DMS153 treated with DMSO at 0.1 percent for 48 hours (cell line): ENCODE data around the gene PLA2G4F.

Experiments
- DNase-seq: peaks from one replicate; lab custom pipeline; 2025; ENCODE audit not compliant: unreplicated experiment; lab: John Stamatoyannopoulos, UW

Gene PLA2G4F

DNA sequence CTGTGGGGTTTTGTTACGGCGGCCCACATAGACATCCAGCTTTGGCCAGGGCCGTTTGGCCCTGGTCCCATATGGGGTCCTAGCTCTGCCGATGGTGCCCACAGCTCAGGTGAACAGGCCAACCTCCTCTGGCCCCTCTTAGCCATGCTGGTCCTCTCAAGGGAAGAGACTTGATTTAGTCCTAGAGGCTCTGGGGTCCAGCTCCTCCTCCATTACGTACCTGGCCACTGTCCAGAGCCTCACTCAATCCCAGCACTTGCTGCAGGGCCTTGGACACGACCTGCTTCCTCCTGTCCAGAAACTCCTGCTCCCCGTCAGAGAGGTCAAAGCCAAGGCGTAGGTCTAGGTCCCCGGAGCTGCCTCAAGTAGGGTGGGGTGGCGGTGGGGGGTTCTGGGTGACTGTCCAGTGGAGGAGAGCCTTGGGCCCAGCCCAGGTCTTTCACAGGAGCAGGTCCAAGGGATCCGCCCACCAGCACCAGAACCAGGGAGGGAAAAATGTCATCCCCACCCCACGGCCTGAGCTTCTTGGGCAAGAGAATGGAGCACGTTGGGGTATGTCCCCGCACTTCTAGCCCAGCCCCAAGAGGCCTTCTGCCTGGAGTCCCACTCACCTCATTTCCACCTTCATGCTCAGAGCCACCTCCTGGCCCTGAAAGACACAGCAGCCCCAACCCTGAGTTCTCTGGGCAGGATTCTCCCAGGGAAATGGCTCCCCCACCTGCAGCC lies 6.8 kb downstream of the PLA2G4F start:
- no peak for DNase-seq

DNA sequence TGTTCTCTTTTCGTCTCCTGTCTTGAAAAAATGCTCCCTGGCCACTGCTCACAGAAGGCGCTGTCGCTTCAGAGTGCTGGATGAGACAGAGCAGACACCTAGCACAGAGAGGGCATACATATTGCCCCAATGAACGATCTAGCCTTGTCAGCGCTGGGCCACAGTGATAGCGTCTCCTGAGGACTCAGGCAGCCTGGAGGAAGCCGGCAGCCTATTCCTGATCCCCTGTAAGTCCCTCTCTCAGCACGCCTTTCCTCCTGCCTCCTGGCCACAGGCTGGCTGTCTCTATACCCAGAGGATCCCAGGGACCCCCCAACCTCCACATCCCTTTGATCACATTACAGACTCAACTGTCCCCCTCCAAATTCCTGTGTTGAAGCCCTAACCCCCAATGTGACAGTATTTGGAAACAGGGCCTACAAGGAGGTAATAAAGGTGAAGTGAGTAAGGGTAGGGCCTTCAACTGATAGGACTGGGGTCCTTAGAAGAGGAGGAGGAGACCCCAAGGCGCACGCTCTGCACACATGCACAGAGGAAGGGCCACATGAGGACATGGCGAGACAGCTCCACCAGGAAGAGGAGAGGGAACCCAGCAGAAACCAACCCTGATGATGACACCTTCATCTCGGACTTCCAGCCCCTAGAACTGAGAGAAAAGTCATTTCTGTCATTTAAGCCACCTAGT lies 7.5 kb downstream of the PLA2G4F start:
- no peak for DNase-seq

DNA sequence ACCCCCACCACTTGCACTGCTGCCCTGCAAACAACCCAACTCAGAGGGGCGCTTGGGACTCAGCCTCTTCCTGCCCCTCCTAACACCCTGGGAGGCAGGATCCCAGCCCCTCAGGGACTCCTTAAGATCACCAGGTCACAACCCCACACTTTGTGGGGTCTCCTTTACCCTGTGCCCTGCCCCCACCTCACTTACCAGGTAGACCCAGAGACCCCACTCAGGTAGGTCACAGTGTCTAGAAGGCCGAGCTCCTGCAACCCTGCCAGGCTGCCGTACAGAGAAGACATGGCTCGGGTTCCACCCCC lies 9.1 kb downstream of the PLA2G4F start:
- DNase-seq: no peak

DNA sequence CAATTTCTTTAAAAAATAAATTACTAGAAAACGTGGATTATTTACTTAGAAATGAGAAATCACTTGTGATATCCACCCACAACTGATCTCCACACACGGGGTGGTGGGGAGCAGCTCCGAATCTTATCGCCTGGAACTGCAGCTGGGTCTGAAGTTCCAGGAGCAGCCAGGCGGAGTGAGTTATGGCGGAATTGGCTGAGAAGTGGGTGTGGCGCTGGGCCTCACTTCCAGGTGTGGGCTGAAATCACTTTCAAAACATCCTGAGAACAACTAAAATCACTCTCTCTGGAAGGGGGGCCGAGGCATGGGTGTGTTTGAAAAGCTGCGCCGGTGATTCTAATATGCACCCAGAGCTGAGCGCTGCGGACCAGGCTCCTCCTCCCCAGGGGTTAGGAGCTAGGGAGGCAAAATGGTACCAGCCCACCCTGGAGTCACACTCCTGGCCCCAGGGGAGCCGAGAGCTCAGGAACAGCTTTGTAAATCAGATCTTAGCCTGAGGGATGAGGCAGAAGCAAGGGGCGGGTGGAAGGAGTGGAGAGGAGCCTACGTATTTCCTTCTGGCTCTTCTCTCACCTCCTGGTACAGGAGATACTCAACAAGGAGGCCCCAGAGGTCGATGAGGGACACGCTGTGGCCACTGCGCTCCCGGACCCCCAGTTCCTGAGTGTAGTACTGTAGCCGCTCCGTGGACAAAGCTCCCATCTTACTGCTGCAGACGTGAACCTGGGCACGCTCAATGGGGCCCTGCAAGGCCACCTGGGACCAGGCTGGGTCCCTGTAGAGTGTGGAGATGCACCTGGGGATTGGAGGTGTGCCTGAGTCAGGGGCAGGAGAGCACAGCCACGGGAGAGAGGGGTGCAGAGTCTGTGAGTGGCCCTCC lies 9.6 kb downstream of the PLA2G4F start:
- no peak for DNase-seq

DNA sequence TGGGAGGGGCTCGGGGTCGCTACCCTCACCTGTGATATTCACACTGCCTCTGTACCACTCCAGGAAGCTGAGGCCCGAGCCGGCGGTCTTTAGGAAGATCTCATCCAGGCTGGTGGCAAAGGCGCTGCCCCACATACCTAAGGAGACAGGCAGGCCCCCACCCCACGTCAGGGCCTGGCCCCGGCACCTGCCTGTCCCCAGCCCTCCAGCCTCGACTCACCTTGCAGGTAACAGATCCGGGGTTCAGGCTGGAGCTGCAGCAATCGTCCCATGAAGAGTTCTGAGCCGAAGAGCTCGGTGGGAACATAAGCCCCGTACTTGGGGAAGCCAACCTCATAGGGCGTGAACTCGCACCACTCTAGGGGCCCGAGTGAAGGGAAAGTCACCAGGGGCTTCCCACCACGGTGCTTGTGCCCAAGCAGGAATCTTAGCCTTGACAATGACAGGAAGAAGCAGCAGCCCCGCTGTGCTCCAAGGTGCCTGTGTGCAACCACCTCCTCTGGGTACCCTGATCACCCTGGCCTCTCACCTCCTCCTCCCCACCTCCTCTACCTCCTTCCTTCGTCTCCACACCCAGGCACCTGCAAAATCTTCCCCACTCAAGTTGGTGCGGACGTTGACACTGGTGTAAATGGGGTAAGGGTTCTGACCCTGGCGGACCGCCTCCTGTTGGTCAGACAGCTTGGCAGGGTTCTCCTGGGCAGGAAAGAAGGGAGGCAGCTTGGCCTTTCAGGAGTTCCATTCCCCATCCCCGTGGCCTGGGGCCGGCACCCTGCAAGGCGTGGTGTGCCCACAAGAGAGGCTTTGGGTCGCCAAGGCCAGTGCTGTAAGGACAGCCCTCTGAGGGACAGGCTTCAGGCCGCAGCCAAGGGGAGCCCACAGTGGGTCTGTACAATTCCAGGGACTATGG lies 10.6 kb downstream of the PLA2G4F start:
- DNase-seq: no peak

DNA sequence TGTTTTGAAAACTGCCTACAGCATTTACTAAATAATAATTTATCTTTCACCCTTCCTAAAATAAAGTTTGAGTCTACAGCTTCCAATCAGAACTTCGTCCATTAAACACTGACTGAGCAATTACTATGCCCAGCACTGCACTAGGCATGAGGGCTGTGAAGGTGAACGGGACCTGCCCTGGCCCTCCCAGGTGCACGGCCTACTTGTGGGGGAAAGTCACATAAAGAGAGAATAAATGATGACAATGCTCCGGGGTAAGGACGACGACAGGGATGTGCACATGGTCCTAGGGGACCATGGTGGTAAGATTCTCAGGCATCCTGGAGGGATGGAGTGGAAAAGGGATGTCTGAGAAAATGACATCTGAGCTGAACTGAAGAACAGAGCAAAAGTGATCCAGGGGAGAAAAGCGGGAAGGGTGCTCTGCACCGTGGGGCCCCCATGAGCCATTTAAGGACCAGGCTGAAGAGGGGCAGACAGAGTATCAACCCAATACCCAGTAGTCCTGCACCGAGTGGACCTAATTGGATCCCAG lies 11.5 kb downstream of the PLA2G4F start:
- no peak for DNase-seq

DNA sequence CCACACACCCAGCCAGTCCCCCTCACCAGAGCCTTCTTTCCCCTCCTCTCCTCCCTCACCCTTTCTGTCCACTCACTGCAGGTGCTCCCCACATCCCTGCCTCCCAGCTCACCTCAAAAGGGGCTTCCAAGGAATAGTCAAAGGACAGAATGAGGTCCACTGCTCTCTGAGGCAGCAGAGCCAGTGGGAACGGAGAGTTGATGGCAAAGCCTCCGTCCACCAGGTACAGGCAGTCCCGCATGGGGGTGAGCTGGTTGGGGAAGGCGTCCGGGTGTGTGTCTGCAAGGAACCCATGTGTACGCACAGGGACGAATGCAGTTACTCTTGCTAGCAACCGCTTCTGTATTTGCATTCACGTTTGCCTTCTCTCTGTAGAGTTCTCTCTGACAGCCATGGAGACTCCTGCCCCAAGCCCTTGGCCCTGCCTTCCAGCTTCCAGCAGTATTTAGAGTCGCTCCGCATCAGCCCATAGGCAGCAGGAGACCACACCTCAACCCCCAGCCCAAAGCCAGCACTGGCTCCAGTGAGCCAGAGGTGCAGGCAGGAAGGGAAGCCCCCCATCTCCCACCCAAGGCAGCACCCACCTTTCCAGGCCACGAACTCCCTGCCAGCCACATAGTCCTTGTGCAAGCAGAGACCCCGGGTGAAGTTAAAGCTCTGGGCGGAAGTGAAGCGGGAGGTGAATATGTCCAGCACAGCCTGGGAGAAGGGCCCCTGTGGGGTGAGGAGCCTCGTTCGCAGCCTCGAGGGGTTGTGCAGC lies 12.4 kb downstream of the PLA2G4F start:
- DNase-seq: no peak

DNA sequence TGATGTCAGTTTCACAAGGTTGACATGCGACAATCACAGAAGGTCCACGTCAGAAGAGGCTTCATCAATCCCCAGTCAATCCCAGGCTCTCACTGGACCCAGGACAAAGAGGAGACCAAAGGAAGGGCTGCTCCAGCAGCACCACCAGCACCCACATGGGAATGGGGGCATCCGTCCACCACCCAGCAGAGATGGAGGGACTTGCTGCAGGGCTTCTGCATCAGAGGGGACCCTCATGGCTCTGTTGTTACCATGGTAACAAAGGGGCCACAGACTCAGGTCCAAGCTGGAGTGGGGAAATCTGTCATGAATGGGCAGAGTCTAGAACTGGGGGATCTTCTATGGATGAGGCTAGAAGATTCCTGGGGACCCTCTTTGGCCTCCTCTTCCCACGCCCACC lies 13.1 kb downstream of the PLA2G4F start:
- DNase-seq: no peak

DNA sequence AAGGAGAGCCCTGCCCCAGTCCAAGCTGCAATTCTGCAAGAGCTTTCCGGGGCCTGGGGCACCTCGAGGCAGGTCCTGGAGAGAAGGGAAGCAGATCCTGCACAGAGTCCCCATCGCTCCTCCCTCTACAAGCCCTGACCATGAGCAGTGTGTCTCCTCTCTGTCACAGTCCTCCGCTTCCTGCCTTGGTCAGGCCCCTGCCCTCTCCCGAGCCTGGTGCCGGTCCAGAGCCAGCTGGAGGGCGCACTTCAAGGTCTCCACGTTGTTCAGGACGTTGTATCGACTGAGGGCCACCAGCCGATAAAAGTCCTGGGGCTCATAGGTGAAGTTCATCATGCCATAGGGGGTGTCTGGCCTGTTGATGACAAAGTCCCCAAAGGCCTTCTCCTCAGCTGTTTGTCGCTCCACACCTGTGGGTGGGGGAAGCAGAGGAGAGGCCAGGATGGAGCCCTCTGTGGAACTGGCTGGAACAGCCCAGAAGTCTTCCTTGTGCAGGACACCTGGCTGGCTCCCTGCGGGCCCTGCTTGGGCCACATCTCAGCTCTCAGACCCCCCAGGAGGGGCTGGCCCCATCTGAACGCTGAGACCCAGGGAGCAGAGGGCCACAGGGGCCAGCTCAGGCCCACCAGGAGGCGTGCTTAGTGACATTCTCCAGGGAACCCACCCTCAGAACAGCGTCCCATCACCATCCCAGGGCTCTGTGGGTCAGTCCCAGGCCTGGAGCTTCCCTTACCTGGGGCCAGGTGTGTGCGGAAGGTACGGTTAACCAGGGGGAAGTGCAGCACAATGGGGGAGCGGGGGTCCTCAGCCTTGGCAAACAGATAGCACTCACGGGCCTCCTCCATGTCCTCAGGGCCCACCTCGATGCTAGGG lies 14.4 kb downstream of the PLA2G4F start:
- DNase-seq: no peak

DNA sequence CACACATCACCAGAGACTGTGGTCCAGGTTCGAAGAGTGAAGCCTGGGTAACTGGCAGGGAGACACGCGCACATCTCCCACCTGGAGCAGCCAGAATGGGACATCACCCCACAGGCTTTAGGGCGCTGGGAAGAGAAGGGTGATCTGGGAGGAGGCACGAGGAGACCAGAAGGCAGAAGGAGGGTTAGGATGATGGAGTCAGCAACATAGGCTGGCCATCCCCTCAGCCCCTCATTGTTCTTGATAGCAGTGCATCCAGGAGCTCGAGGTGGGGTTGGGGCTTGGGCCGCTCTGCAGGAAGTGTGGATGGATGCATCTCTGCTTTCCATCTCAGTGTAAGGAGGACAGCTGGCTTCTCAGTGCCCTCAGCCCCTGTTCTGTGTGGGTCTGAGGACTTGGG lies 15.2 kb downstream of the PLA2G4F start:
- DNase-seq: no peak

DNA sequence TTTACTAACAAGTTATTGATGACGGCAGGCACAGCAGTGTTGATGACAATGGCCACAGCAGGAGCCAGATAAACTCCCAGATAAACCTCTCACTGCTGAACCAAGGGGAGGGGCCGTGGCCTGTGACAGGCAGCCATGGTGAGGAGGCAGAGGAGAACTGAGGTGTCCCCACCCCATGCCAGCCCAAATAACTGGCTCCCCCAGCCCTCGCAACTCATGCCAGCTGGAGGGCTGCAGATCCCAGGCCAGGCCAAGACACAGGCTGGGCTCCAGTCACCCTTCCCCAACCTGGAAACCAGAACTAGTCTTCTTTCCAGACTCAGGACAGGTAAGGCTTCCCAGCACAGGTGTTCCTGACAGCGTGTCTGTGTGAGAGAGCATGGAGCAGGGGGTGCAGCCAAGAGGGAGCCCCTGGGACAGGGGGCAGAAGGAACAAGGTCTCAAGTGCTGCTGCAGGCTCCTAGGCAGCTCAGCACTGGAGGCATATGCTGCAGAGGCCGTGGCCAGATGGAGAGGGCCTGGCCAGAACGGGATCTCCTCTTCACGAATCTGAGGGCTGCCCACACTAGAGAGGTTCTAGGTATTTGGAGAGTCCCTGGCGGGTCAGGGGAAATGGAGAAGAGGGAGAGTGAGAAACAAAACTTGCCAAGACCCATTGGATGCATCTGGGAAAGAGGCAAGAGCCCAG lies 15.9 kb downstream of the PLA2G4F start:
- DNase-seq: no peak

DNA sequence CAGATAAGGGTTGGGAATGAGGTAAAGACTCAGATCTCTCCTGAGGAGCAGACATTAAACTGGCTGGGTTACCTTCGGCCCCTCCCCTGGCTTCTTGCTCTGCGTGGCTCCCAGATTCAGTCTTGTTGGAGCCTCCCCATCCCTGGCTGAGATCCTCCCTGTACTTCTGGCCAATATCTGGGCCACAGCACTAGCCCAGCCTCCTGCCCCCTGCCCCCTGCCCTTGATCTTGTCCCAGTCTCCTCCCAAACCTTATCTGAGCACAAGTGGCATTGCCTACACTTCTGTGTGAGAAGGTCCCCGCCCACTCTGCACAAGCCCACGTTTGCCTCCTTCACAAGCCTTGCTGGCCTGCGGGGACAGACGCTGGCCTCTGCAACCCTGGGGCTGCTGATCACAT lies 16.8 kb downstream of the PLA2G4F start:
- DNase-seq: no peak

DNA sequence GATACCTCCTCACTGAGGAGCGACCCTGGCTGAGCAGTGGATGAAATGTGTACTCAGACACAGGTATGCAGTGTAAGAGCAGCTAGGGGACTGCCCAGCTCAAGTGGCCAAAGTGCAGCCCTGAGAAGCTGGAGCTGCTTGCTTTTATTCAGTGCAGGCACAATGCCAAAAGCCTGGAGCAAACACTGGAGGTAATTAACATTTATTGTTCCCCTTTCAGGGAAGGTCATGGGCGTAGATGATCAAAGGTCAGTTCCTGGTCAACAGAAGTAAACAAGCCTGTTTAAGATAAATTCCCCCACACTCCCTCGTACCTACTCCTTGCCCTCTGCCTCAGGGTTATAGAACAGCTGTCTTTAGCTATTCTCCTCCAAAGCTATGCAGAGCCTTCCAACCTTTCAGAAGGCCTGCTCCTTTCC lies 17.5 kb downstream of the PLA2G4F start:
- no peak for DNase-seq

DNA sequence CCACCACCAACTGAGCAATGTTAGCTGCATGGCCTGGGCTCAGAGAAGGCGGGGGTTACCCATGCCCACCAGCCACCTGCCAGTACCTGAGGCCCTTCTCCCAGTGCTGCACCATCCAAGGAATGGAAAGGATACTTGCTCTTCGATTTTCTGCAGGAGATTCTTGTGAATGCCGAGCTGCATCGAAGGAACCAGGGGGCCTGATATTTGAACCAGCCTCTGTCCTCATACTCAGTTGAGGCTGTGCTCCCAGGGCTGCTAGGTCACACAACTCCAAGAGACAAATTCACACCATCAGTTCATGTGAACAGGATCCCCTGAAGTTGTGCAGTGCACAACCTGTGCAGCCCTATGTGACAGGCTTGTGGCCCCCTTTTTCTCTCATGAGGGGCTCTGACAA lies 18.0 kb downstream of the PLA2G4F start:
- no peak for DNase-seq

DNA sequence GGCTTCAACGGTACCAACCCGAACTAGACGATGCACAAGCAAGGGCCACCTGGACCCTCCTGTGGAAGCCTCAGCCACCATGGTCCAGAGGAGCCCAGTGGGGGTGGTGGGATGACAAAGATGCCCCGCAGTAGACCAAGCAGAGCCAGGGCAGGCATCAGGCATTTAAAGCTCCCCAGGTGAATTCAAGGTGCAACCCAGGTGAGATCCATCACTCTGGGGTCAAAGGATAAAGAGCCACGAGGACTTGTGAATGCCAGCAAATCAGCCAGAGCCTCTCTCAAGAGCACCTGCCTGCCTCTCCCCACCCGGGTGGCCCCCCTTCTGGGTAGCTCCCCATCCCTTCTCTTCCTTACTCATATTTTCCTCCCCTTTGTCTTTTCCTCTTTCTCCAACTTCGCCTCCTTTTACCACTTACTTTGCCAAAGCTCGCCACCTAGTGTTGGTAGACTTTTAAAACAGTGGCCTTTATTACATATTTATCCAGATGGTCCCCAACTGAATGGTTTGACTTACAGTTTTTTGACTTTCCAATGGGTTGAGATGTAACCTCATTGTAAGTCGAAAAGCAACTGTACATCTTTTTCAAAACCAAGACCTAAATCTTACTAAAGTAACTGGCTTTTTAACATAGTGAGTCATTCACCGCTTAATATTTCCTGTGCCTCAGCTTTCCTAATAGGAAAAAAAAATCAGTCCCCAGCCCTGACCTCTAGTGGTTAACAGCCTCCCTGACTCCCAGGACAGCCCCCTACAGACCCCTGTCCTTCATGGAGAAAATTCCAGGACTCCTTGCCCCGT lies 18.8 kb downstream of the PLA2G4F start:
- no peak for DNase-seq

DNA sequence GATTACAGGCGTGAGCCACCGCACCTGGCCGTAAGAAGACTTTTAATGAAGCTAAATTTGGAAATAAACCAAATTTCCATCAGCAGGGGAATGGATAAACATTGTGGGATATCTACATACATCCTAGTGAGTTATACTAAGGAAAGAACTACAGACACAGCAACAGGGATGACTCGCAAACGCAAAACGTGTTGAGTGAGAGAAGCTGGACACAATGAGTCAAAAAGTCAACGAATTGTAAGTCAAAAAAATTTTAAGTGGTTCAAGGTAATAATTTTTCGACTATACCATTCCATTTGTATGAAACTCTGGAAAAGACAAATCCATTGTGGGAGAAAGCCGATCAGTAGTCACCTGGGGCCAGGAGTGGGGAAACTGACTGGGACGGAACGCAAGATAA lies 19.9 kb downstream of the PLA2G4F start:
- DNase-seq: no peak

DNA sequence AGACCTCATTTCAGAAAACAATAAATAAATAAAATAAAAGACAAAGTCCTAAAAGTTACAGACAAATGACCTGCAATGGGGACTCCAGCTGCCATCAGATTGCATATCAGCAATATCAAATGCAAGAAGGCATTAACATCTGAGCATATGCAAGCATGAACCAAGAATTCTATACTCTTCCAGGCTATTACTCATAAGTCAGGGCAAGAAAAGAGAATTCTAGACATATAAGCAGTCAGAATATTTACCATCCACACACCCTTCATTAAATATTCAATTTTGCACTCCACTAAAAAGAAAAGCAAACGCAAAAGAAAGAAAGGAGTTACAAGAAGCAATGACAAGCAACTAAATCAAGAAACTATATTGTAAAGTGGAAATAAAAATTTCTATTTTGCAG lies 21.1 kb downstream of the PLA2G4F start:
- DNase-seq: no peak
